PC-9 (cell line): Measurements from ENCODE around the gene GRK2.

Source experiments
- EZH2 ChIP-seq: fragments of 200-600 bp; sonication (generic); IDR thresholded peaks from 2 replicates; pipeline ENCODE4 v1.8.0; 2017; ENCODE audit warnings: antibody characterized with exemption, low read depth
- TF ChIP-seq, protein P1 (sequence below): fragments of 200-600 bp; sonication (generic); conservative IDR thresholded peaks from 2 replicates; pipeline ENCODE4 v1.6.1; 2017; ENCODE audit warnings: mixed run types, antibody characterized with exemption, mild to moderate bottlenecking, moderate library complexity

DNA sequence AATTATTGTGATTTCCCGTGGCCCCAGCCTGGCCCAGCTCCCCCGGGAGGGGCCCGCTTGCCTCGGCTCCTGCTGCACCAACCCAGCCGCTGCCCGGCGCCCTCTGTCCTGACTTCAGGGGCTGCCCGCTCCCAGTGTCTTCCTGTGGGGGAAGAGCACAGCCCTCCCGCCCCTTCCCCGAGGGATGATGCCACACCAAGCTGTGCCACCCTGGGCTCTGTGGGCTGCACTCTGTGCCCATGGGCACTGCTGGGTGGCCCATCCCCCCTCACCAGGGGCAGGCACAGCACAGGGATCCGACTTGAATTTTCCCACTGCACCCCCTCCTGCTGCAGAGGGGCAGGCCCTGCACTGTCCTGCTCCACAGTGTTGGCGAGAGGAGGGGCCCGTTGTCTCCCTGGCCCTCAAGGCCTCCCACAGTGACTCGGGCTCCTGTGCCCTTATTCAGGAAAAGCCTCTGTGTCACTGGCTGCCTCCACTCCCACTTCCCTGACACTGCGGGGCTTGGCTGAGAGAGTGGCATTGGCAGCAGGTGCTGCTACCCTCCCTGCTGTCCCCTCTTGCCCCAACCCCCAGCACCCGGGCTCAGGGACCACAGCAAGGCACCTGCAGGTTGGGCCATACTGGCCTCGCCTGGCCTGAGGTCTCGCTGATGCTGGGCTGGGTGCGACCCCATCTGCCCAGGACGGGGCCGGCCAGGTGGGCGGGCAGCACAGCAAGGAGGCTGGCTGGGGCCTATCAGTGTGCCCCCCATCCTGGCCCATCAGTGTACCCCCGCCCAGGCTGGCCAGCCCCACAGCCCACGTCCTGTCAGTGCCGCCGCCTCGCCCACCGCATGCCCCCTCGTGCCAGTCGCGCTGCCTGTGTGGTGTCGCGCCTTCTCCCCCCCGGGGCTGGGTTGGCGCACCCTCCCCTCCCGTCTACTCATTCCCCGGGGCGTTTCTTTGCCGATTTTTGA, 19.5 kb downstream of the GRK2 start:
- TF ChIP-seq, protein P1, sequence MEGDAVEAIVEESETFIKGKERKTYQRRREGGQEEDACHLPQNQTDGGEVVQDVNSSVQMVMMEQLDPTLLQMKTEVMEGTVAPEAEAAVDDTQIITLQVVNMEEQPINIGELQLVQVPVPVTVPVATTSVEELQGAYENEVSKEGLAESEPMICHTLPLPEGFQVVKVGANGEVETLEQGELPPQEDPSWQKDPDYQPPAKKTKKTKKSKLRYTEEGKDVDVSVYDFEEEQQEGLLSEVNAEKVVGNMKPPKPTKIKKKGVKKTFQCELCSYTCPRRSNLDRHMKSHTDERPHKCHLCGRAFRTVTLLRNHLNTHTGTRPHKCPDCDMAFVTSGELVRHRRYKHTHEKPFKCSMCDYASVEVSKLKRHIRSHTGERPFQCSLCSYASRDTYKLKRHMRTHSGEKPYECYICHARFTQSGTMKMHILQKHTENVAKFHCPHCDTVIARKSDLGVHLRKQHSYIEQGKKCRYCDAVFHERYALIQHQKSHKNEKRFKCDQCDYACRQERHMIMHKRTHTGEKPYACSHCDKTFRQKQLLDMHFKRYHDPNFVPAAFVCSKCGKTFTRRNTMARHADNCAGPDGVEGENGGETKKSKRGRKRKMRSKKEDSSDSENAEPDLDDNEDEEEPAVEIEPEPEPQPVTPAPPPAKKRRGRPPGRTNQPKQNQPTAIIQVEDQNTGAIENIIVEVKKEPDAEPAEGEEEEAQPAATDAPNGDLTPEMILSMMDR = no peak
- no peak for TF ChIP-seq EZH2
